ENCODE results near the gene DNMT3A.

GRCh38 chr2:25337891-25338290, 3.8 kb downstream of the DNMT3A start:
- TF ChIP-seq, protein P1, sequence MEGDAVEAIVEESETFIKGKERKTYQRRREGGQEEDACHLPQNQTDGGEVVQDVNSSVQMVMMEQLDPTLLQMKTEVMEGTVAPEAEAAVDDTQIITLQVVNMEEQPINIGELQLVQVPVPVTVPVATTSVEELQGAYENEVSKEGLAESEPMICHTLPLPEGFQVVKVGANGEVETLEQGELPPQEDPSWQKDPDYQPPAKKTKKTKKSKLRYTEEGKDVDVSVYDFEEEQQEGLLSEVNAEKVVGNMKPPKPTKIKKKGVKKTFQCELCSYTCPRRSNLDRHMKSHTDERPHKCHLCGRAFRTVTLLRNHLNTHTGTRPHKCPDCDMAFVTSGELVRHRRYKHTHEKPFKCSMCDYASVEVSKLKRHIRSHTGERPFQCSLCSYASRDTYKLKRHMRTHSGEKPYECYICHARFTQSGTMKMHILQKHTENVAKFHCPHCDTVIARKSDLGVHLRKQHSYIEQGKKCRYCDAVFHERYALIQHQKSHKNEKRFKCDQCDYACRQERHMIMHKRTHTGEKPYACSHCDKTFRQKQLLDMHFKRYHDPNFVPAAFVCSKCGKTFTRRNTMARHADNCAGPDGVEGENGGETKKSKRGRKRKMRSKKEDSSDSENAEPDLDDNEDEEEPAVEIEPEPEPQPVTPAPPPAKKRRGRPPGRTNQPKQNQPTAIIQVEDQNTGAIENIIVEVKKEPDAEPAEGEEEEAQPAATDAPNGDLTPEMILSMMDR (IDR thresholded peaks at IDR 0.05): no peak
- TF ChIP-seq POLR2A (IDR thresholded peaks at IDR 0.05): no peak
- no peak for TF ChIP-seq EP300 (IDR thresholded peaks at IDR 0.05)
- no peak for TF ChIP-seq POLR2AphosphoS5 (IDR thresholded peaks at IDR 0.05)
